HFFc6 (cell line): ENCODE results near the gene FLVCR1. TPM values are rescaled to one million over a fixed set of nuclear protein-coding genes. Genes with fewer than 3 reads are reported as not detected.
A peak's percentile ranks its signal among the peaks of the same experiment; 100 is the strongest.

ENCODE experiments used
- DNase-seq: peaks from one replicate; pipeline ENCODE4 v3.0.0-alpha.2; 2018
- H3K27ac Mint-ChIP-seq: 2 replicates; pipeline ENCODE4 v1.8.0; 2020; ENCODE audit warnings: mild to moderate bottlenecking, mixed read lengths
- H3K27me3 Mint-ChIP-seq: 2 replicates; pipeline ENCODE4 v1.8.0; 2021; ENCODE audit warnings: mild to moderate bottlenecking, moderate library complexity, mixed read lengths; ENCODE audit not compliant: insufficient read depth
- H3K36me3 Mint-ChIP-seq: 2 replicates; pipeline ENCODE4 v1.8.0; 2021; ENCODE audit warnings: low read depth, mixed read lengths
- H3K4me1 Mint-ChIP-seq: 2 replicates; pipeline ENCODE4 v1.8.0; 2020; ENCODE audit warnings: low read depth, mixed read lengths
- H3K4me3 Mint-ChIP-seq: 2 replicates; pipeline ENCODE4 v1.8.0; 2020; ENCODE audit warnings: mild to moderate bottlenecking, moderate library complexity, mixed read lengths
- H3K9me3 Mint-ChIP-seq: 2 replicates; pipeline ENCODE4 v1.8.0; 2020; ENCODE audit warnings: mild to moderate bottlenecking, mixed read lengths
- long read RNA-seq: library from polyadenylated mRNA; unstranded; transcript quantifications from one replicate; pipeline ENCODE4 v2.0.0, GENCODE V29; 2019
- total RNA-seq, 6 experiments: library from RNA; stranded (reverse); fragmentation: NEBNext Ultra II Directional; extraction: Animal tissue kit (Norgen Biotek cat#: 25700); gene quantifications; 2 replicates in 1 of 6; 3 replicates in 5 of 6; pipeline ENCODE4 v1.2.3, GENCODE V29; 2021
- TF ChIP-seq, protein P1 (sequence below): fragments of 200-600 bp; sonication (generic); IDR thresholded peaks from 2 replicates; pipeline ENCODE4 v1.5.0; 2021; ENCODE audit warnings: antibody characterized with exemption, mild to moderate bottlenecking

The FLVCR1 gene
- 1 to 10 TPM; 3.7 to 5.5 (median 4.8) TPM for total RNA-seq
- long read RNA-seq, partial matches to known transcripts, result 1 of 1 reads
- long read RNA-seq, other reads (novel, unspliced or antisense), result 0 of 1 reads

DNA sequence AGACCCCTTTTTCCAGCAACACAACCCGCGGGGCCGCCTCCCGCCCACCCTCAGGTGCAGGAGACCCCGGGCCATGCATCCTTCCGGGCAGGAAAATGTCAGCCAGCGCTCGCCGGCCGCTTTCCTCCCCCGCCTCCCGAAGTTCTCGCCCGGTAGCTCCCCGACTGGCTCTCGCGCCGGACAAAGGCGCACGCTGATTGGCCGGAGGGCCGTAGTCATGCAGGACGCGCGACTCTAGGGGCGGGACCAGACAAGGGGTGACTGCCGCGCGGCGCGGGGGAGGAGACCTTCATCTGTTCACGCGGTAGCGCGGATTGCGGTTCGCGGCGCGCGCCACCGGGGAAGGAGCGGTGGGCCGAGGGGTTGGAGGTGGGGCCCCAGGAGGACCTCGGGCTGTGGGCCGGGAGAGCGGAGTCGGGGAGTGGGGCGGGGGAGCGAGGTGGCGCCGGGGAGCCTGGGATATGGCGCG lies at the start of gene FLVCR1:
FLVCR1 (plus strand) TSS at position 284 of the 469 bp plus-strand sequence; CDS start at position 462, 178 bp downstream.
- H3K36me3 Mint-ChIP-seq, result no peaks in the 10 kb centered on the region; the same call in 1 of the 2 replicates
- peak; percentile 96 for DNase-seq
- H3K4me3 Mint-ChIP-seq, result no peak within 1 kb of the TSS
- peak within 1 kb of the TSS; percentile 95 for H3K27ac Mint-ChIP-seq
- H3K27me3 Mint-ChIP-seq, result no peaks in the 10 kb centered on the region
- TF ChIP-seq, protein P1, sequence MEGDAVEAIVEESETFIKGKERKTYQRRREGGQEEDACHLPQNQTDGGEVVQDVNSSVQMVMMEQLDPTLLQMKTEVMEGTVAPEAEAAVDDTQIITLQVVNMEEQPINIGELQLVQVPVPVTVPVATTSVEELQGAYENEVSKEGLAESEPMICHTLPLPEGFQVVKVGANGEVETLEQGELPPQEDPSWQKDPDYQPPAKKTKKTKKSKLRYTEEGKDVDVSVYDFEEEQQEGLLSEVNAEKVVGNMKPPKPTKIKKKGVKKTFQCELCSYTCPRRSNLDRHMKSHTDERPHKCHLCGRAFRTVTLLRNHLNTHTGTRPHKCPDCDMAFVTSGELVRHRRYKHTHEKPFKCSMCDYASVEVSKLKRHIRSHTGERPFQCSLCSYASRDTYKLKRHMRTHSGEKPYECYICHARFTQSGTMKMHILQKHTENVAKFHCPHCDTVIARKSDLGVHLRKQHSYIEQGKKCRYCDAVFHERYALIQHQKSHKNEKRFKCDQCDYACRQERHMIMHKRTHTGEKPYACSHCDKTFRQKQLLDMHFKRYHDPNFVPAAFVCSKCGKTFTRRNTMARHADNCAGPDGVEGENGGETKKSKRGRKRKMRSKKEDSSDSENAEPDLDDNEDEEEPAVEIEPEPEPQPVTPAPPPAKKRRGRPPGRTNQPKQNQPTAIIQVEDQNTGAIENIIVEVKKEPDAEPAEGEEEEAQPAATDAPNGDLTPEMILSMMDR, result no peak
- no peaks in the 10 kb centered on the region for H3K9me3 Mint-ChIP-seq
- peaks cover 11% of the 10 kb centered on the region for H3K4me1 Mint-ChIP-seq

DNA sequence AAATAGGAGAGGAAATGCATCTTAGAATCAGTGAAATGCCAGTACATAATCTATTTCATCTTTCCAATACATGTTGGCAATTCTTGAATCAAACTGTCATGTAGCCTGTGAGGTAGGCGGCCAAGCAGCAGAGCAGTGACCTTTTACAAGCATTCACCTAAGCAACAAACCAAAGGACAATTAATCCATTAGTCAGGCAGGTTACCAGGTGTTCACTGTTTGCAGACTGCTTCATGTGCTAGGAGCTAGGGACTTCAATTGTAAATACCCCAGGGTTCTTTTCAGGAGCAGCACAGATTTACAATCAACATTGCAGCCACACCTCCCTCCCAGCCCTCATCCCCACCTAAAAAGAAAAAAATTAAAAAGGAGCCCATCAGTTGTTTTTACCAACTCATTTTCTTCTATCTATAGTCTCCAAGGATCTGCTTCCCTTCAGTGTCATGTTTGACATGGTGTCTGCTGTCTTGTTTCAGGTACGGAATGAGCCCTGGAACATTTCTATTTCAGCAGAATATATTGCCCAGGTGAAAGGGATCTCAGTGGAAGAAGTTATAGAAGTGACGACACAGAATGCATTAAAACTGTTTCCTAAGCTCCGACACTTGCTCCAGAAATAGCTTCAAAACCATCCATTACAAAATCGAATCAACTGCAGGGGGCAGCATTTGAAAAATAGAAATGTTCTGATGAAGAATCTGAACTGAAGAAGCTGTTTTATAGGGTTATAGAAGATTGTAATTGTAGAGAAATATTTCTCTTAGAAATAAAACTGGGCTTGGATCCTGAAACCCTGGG lies 43.3 kb upstream of the FLVCR1 start:
- no peak overlapping the region for H3K4me3 Mint-ChIP-seq
- peaks cover 7% of the 10 kb centered on the region for H3K4me1 Mint-ChIP-seq
- no peak for DNase-seq
- TF ChIP-seq, protein P1, result peak; percentile 70
- no peaks in the 10 kb centered on the region; the same call in 1 of the 2 replicates for H3K27me3 Mint-ChIP-seq
- H3K36me3 Mint-ChIP-seq, result no peaks in the 10 kb centered on the region
- no peak overlapping the region for H3K27ac Mint-ChIP-seq
- no peaks in the 10 kb centered on the region for H3K9me3 Mint-ChIP-seq

DNA sequence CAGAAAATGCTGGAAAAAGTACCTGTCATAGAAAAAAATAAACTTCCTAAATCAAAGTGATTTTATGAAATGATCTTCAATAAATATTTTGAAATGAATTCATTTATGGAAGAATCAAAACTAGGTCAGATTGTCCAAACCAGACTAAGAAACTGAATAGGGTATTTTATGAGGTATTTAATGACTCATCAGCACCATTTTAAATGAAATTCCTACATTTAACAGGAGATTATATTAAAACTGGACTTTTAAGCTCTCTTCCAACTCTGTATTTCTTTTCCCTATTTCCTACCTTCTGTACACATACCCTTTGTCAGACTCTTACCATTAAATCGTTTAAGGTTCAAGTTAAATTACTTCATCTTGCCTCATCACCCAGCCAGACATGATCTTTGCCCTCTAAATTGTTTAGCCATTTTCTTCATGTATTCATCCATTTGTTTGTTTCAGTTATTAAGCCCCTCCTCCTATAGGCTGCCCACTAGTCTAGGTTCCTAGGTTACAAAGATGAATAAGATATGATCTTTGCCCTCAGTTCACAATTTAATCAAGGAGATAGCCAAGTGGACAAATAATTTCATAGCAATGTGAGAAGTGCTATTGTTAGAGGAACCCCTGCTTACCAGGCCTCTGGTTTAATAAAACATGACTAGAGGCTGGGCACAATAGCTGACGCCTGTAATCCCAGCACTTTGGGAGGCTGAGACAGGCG lies 41.4 kb upstream of the FLVCR1 start:
- Mint-ChIP-seq H3K27ac (no peak overlapping the region), H3K4me3 (no peak overlapping the region), H3K4me1 (peaks cover 7% of the 10 kb centered on the region), H3K9me3 (no peaks in the 10 kb centered on the region), H3K27me3 (no peaks in the 10 kb centered on the region; the same call in 1 of the 2 replicates), H3K36me3 (no peaks in the 10 kb centered on the region)
- TF ChIP-seq, protein P1, result no peak
- no peak for DNase-seq

DNA sequence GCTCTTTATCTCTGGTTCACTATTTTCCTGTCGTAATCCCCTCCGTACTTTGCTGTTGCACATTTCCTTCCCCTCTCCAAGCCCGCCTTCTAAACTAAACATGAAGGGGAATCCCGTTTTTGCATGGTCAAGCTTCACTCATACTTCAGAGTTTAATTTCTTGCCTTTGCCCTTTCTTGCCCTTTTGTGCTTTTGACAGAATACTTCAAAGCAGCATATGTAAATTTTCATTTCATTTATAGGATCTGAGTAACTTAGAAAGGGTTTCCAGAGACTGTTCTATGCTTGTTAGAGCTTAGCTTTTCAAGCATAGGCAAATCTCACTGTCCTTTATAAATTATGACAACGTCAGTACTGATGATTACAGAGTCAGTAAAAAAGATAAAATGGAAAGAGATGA lies 38.3 kb upstream of the FLVCR1 start:
- Mint-ChIP-seq H3K27me3 (peaks cover 6% of the 10 kb centered on the region), H3K27ac (no peak overlapping the region), H3K4me1 (peaks cover 7% of the 10 kb centered on the region), H3K9me3 (peaks cover 9% of the 10 kb centered on the region), H3K36me3 (peaks cover 7% of the 10 kb centered on the region), H3K4me3 (no peak overlapping the region)
- TF ChIP-seq, protein P1, result no peak
- DNase-seq, result no peak

DNA sequence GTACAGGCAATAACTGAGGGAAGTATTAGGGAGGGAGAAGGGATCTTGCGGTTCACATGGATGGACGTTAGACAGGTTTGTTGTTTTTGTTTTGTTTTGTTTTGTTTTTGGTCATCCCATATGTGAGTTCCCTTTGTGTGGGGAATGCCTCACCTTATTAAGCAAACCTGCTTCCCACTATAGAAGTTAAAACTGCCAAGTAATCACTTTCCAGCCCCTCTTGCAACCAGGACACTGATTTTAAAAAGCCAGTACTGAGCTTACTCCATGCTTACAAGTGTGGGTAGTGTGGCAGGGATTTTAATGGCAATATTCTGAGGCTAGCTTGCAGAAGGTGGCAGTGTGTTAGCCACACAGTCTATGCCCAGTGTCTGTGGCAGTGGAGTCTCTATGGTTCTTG lies 37.1 kb upstream of the FLVCR1 start:
- no peak for DNase-seq
- H3K27me3 Mint-ChIP-seq, result peaks cover 6% of the 10 kb centered on the region
- peaks cover 17% of the 10 kb centered on the region for H3K9me3 Mint-ChIP-seq
- H3K36me3 Mint-ChIP-seq, result peaks cover 14% of the 10 kb centered on the region
- no peak overlapping the region for H3K27ac Mint-ChIP-seq
- H3K4me3 Mint-ChIP-seq, result no peak overlapping the region
- H3K4me1 Mint-ChIP-seq, result peaks cover 7% of the 10 kb centered on the region
- TF ChIP-seq, protein P1, result no peak
